HEK293T (cell line): ENCODE measurements around the gene TTLL12.

ENCODE experiments used
- CTCF ChIA-PET: fragments of 350-600 bp; formaldehyde crosslinking; extraction: SDS; loops from one replicate; lab custom pipeline; 2021; ENCODE audit warnings: antibody characterized with exemption, inconsistent platforms; lab: Yijun Ruan, JAX
- POLR2A ChIA-PET: fragments of 350-600 bp; formaldehyde crosslinking; extraction: SDS; loops from one replicate; lab custom pipeline; 2020; ENCODE audit warnings: antibody characterized with exemption, inconsistent platforms; lab: Yijun Ruan, JAX
- DNase-seq: peaks from one replicate; pipeline ENCODE4 v3.0.0; 2012; ENCODE audit warnings: mixed read lengths; ENCODE audit errors: extremely low spot score
- ARNT ChIP-seq: fragments of 450-650 bp; IDR thresholded peaks from 2 replicates; pipeline ENCODE4 v1.6.1; 2017; ENCODE audit warnings: mild to moderate bottlenecking
- BHLHE40 ChIP-seq: fragments of 450-650 bp; IDR thresholded peaks from 2 replicates; pipeline ENCODE4 v1.6.1; 2016; ENCODE audit warnings: mild to moderate bottlenecking, moderate library complexity, borderline replicate concordance
- CTBP1 ChIP-seq: fragments of 450-650 bp; IDR thresholded peaks from 2 replicates; pipeline ENCODE4 v1.6.1; 2016; ENCODE audit warnings: borderline replicate concordance
- ELF4 ChIP-seq: fragments of 450-650 bp; IDR thresholded peaks from 2 replicates; pipeline ENCODE4 v1.6.1; 2017; ENCODE audit warnings: antibody characterized with exemption
- FOXA1 ChIP-seq: fragments of 450-650 bp; IDR thresholded peaks from 2 replicates; pipeline ENCODE4 v1.6.1; 2016; ENCODE audit warnings: mild to moderate bottlenecking
- FOXK2 ChIP-seq: fragments of 450-650 bp; IDR thresholded peaks from 2 replicates; pipeline ENCODE4 v1.6.1; 2016; ENCODE audit warnings: mild to moderate bottlenecking
- FOXM1 ChIP-seq: fragments of 450-650 bp; IDR thresholded peaks from 2 replicates; pipeline ENCODE4 v1.6.1; 2017; ENCODE audit warnings: mild to moderate bottlenecking, borderline replicate concordance
- HDGF ChIP-seq: fragments of 450-650 bp; IDR thresholded peaks from 2 replicates; pipeline ENCODE4 v1.6.1; 2017; ENCODE audit warnings: antibody characterized with exemption, borderline replicate concordance
- L3MBTL2 ChIP-seq: fragments of 450-650 bp; conservative IDR thresholded peaks from 2 replicates; pipeline ENCODE4 v1.6.1; 2016; ENCODE audit warnings: mild to moderate bottlenecking
- LEF1 ChIP-seq: fragments of 450-650 bp; IDR thresholded peaks from 2 replicates; pipeline ENCODE4 v1.6.1; 2017; ENCODE audit warnings: mild to moderate bottlenecking, borderline replicate concordance
- NFRKB ChIP-seq: fragments of 450-650 bp; IDR thresholded peaks from 2 replicates; pipeline ENCODE4 v1.6.1; 2016; ENCODE audit warnings: mild to moderate bottlenecking, moderate library complexity
- SP1 ChIP-seq: fragments of 450-650 bp; IDR thresholded peaks from 2 replicates; pipeline ENCODE4 v1.6.1; 2017
- SUZ12 ChIP-seq: fragments of 450-650 bp; IDR thresholded peaks from 2 replicates; pipeline ENCODE4 v1.6.1; 2016; ENCODE audit warnings: mild to moderate bottlenecking
- TARDBP ChIP-seq: fragments of 450-650 bp; IDR thresholded peaks from 2 replicates; pipeline ENCODE4 v1.6.1; 2016
- ZNF384 ChIP-seq: fragments of 450-650 bp; IDR thresholded peaks from 2 replicates; pipeline ENCODE4 v1.6.1; 2016
- TF ChIP-seq, protein P1 (sequence below): fragments of 450-650 bp; IDR thresholded peaks from 2 replicates; pipeline ENCODE4 v1.6.1; 2016

TTLL12 gene

DNA sequence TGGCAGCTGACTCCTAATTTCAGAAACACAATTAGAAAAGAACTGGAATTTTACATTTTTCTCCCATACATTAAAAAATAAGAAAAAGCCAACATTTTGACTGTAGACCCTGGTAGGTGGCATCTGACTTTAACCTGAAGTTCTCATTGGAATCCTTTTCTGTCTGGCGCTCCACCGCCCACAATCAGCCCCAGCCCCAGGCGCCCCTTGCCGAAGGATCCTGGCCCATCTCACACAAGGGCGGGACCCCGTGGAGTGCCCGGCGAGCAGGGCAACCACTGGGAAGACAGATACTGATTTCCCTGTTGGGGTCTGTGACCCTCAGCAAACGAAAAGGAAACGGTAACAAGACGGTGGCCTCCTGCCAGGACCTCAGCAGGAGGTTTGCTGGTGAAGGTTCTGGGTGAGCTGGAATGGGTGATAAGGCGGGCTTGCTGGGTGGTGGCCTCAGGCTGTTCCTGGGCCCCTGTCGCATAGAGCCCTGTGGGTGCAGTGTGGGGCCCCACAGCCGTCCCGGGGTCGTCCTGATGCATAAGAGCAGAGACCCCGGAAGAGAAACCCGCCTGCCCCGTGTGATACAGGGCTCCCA is 19.8 kb downstream of the TTLL12 start:
- CTCF ChIA-PET = no interaction called here
- TF ChIP-seq TARDBP (no peak), FOXK2 (no peak), BHLHE40 (no peak), SUZ12 (no peak), SP1 (no peak), ELF4 (no peak), L3MBTL2 (no peak), ZNF384 (no peak), LEF1 (no peak), FOXA1 (no peak), HDGF (no peak), ARNT (no peak), NFRKB (no peak), CTBP1 (no peak), FOXM1 (no peak)
- TF ChIP-seq, protein P1, sequence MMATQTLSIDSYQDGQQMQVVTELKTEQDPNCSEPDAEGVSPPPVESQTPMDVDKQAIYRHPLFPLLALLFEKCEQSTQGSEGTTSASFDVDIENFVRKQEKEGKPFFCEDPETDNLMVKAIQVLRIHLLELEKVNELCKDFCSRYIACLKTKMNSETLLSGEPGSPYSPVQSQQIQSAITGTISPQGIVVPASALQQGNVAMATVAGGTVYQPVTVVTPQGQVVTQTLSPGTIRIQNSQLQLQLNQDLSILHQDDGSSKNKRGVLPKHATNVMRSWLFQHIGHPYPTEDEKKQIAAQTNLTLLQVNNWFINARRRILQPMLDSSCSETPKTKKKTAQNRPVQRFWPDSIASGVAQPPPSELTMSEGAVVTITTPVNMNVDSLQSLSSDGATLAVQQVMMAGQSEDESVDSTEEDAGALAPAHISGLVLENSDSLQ = no peak
- POLR2A ChIA-PET = interaction anchor here (1.0 kb wide), 1 partner anchor 20 kb away, joined by 5 read pairs; the partner anchor contains the start of gene TTLL12
- no peak for DNase-seq

DNA sequence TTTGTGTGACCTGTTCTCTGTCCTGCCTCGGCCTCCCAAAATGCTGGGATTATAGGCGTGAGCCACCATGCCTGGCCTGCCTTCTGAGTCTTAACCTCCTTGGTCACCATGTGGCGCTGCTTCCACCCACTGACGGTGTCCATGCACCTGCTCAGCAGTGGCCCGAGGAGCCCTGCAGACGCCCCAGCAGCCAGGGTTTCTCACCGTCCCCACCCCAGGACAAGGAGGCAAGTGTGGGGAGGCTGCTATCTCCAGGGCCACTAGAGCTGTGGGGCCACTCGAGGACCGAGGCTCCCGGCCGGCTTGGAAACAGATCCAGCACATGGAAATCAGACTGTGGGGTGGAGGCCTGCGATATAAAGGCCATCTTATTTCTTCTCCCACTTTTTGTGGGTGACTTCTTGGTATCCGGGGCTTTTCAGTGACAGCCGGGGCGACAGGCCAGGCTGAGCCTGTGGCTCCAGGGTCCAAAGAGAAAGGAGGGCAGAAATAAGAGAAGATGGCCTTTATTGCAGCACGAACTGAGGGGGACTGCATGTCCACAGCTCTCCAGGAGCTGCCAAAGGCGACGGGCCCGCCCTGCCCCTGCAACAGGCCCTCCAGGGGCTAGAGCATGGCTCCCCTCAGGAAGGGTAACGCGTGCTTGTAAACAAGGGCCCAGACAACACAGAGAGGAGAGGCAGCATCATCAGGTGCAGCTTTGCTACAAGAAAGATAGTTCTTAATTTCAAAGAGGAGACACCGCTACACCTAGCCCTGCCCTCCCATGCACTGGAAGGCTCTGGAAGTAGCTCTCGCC is 20.6 kb downstream of the TTLL12 start:
- POLR2A ChIA-PET = interaction anchor here (1.0 kb wide), 1 partner anchor 21 kb away, joined by 5 read pairs; the partner anchor contains the start of gene TTLL12
- DNase-seq = no peak
- TF ChIP-seq ZNF384 (no peak), ELF4 (no peak), TARDBP (no peak), SUZ12 (no peak), FOXM1 (no peak), FOXK2 (no peak), LEF1 (no peak), L3MBTL2 (no peak), FOXA1 (no peak), NFRKB (no peak), SP1 (no peak)
- TF ChIP-seq, protein P1 = no peak
- CTCF ChIA-PET = no interaction called here

DNA sequence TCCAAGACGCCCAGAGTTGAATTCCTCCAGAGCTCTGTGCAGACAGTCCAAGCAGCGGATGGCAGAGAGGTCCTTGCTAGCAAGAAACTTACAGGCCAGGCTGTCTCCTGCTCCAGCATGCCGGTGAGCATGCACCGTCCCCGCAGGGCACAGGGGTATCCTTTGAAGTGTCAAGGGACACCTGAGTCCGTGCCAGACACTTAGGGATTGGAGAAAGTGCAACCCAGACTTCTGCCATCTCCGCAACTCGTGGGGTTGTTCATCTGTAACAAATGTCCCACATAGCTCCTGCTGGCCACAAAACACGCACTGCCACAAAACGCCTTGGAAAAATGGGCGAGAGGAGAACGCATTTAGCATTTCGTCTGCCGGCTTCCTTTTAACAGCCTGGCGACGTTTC is 22.3 kb downstream of the TTLL12 start:
- CTCF ChIA-PET = interaction anchor here (1.2 kb wide), 1 partner anchor 21 kb away, joined by 4 read pairs; no protein-coding TSS in a partner anchor

DNA sequence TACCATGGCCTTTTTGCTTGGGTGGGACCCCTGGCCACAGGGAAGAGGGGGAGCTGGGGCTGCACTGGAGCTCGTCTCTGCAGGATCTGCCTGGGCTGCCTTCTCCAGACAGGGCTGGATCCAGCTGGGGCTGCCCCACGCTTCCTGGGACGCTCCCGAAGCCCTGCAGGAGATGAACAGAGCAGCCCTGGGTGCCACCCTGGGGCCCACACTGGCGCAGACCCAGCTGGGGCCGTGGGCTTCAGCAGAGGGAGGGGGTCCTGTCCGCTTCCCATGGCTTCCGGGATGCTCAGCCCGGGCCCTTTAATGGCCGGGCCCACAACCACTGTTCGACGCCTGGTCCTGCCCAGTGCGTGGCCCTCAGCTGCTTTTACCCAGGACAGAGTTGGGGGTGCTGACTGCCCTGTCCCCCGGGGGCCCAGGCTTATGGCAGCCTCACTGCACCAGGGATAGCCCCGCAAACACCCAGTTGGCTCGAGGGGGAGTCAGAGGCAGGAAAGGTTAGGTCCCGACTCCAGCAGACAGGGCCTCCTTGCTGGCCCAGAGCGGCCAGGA is 23.6 kb downstream of the TTLL12 start:
- ChIA-PET POLR2A (interaction anchor here (1.0 kb wide), 1 partner anchor 24 kb away, joined by 4 read pairs; the partner anchor contains the start of gene TTLL12), CTCF (no interaction called here)
- no peak for TF ChIP-seq L3MBTL2
- TF ChIP-seq HDGF = no peak
- TF ChIP-seq, protein P1 = no peak
- no peak for TF ChIP-seq LEF1
- no peak for TF ChIP-seq ZNF384
- no peak for TF ChIP-seq NFRKB
- TF ChIP-seq FOXM1 = no peak
- TF ChIP-seq SUZ12 = no peak
- TF ChIP-seq SP1 = no peak
- TF ChIP-seq BHLHE40 = no peak
- TF ChIP-seq ELF4 = no peak
- TF ChIP-seq CTBP1 = no peak
- TF ChIP-seq TARDBP = no peak
- TF ChIP-seq FOXA1 = no peak
- no peak for TF ChIP-seq ARNT
- TF ChIP-seq FOXK2 = no peak
- DNase-seq = no peak

More for the DNA sequence above, 22.3 kb downstream of the TTLL12 start:
- POLR2A ChIA-PET = interaction anchor here (0.9 to 1.3 kb wide), 2 partner anchors 23 to 80 kb away, joined by 4 to 6 read pairs; no protein-coding TSS in a partner anchor
- no peak for TF ChIP-seq TARDBP
- no peak for DNase-seq

DNA sequence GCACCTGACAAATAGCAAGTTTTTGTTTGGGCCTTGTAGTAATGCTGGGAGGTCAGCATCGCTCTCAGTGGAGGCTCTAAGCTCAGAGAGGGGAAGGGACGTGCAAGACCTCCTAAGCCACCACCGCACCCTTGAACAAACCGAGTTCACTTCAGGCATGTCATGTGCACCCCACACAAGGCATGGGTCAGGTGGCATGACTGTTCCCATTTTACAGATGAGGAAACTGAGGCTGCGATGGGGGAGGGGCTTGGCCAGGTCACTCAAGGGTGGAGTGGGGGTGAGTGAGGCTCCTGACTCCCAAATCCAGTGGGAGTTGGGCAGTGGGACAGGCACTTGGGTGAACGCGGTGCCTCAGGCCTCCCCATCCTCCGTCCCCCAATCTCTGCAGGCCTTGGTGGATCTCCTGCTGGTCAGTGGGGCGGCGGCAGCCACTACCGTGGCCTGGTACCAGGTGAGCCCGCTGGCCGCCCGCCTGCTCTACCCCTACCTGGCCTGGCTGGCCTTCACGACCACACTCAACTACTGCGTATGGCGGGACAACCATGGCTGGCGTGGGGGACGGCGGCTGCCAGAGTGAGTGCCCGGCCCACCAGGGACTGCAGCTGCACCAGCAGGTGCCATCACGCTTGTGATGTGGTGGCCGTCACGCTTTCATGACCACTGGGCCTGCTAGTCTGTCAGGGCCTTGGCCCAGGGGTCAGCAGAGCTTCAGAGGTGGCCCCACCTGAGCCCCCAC is 24.4 kb downstream of the TTLL12 start:
- ChIA-PET POLR2A (interaction anchor here (1.0 kb wide), 1 partner anchor 25 kb away, joined by 4 read pairs; the partner anchor contains the start of gene TTLL12), CTCF (no interaction called here)
- TF ChIP-seq TARDBP (no peak), CTBP1 (no peak), BHLHE40 (no peak), SUZ12 (no peak), ELF4 (no peak), L3MBTL2 (no peak), SP1 (no peak), NFRKB (no peak), FOXA1 (no peak), LEF1 (no peak), ARNT (no peak), FOXK2 (no peak), FOXM1 (no peak), ZNF384 (no peak), HDGF (no peak)
- TF ChIP-seq, protein P1 = no peak
- DNase-seq = no peak
